ENCODE measurements around the gene DAGLB.
"Not testable (repeated sequence)": the region's sequence is repeated elsewhere in the genome, so short reads cannot be mapped to it uniquely, and the experiment has no call there.

Gene DAGLB

DNA sequence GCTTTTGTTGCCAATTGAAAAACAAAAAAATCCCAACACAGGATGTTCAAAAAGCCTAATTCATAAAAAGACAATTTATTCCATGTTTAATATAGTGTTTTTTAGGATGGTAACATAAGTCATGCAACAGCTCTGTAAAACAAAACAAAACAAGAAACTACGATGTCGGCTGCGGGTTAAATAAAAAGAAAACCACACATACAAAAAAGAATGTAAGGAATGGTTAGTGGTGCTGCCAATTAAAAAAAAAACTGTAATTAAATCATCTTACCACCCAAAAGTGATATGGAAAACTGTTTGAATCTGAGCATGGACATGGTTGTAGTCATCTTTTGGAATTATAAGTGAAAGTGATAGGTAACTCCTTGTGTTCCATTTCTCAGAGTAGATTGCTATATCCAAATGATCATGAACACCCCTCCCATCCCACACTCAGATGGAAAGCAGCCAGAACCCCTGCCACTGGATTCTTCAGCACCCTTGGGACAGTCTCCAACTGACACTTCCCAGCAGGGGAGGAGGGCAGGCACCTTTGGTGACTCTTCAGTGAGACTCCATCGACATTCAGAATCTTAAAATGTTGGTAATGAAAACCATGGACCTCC lies 14.3 kb upstream of the DAGLB start:
- TF ChIP-seq, protein P1, sequence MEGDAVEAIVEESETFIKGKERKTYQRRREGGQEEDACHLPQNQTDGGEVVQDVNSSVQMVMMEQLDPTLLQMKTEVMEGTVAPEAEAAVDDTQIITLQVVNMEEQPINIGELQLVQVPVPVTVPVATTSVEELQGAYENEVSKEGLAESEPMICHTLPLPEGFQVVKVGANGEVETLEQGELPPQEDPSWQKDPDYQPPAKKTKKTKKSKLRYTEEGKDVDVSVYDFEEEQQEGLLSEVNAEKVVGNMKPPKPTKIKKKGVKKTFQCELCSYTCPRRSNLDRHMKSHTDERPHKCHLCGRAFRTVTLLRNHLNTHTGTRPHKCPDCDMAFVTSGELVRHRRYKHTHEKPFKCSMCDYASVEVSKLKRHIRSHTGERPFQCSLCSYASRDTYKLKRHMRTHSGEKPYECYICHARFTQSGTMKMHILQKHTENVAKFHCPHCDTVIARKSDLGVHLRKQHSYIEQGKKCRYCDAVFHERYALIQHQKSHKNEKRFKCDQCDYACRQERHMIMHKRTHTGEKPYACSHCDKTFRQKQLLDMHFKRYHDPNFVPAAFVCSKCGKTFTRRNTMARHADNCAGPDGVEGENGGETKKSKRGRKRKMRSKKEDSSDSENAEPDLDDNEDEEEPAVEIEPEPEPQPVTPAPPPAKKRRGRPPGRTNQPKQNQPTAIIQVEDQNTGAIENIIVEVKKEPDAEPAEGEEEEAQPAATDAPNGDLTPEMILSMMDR (IDR thresholded peaks at IDR 0.05; ENCODE audit: low read depth, low read length) = no peak
- no peak overlapping the region for H3K4me3 ChIP-seq (replicated peaks in 1 of 2; ENCODE audit: low read depth in 2 of 2, low read length in 2 of 2)
- no peak for DNase-seq (ENCODE audit: low read depth in 2 of 2)

- TF ChIP-seq, protein P1 (IDR thresholded peaks at IDR 0.05; ENCODE audit: low read depth, low read length) = no peak
- no peak for DNase-seq (ENCODE audit: low read depth in 2 of 2)
- no peak overlapping the region for H3K4me3 ChIP-seq (replicated peaks in 1 of 2; ENCODE audit: low read depth in 2 of 2, low read length in 2 of 2)
These were observed 13.3 kb upstream of the DAGLB start for GRCh38 chr7:6460990-6461584.

DNA sequence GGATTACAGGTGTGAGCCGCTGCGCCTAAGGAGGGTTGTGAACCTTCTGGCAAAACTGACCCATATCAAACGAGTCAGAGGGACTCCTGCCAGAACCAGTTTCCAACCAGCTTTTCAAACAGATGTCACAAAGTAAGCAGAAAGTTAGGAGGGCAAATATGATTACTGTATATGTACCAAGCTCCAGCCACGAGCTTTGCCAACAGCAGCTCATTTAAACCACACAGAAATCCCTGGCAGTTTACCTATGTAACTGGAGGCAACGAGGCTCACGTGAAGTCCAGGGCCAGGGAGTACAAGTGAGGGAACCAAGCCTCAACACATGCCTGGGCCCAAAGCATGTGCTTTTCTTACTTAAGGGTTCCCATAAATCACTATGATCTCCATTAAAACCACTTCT lies 12.5 kb upstream of the DAGLB start:
- no peak for DNase-seq (ENCODE audit: low read depth in 2 of 2)
- TF ChIP-seq, protein P1 (IDR thresholded peaks at IDR 0.05; ENCODE audit: low read depth, low read length) = no peak
- no peak overlapping the region for H3K4me3 ChIP-seq (replicated peaks in 1 of 2; ENCODE audit: low read depth in 2 of 2, low read length in 2 of 2)

DNA sequence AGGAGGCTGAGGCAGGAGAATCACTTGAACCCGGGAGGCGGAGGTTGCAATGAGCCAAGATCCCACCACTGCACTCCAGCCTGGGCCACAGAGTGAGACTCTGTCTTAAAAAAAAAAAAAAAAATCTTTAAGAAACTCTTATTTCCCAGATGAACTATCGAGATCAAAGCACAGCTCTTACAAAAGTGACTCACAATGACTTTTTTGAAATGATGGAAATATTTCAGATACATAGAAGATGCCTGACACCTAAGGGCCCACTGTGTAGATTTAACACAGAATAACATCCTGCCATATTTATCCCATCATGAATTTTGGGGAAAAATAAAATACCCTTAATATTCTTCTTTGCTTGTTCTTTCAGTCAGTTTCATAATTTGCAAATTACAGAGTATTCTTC lies 10.9 kb upstream of the DAGLB start:
- H3K4me3 ChIP-seq (replicated peaks in 1 of 2; ENCODE audit: low read depth in 2 of 2, low read length in 2 of 2); DNase-seq (ENCODE audit: low read depth in 2 of 2): not testable (repeated sequence)

DNA sequence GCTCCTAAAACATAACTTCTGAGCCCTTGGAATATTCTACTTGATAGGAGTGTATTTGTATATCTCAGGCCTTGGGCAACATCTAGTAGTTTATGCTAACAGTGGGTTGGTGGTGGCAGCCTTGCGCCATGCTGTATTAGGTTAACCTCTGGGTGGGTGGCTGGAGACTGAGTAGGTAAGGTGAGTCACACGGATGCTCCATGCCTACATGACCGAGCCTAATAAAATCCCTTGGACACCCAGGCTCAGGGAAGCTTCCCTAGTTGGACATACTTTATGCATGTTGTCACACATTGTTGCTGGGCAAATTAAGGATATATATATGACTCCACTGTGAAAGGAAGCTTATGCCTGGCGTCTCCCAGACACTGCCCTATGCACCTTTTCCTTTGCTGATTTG lies 6.0 kb upstream of the DAGLB start:
- peak; percentile 36 to 84 for DNase-seq (ENCODE audit: low read depth in 2 of 2)
- TF ChIP-seq, protein P1 (IDR thresholded peaks at IDR 0.05; ENCODE audit: low read depth, low read length) = no peak
- no peak overlapping the region for H3K4me3 ChIP-seq (replicated peaks in 1 of 2; ENCODE audit: low read depth in 2 of 2, low read length in 2 of 2)

- no peak for DNase-seq (ENCODE audit: low read depth in 2 of 2)
- H3K4me3 ChIP-seq (replicated peaks in 1 of 2; ENCODE audit: low read depth in 2 of 2, low read length in 2 of 2) = no peak overlapping the region
- TF ChIP-seq, protein P1 (IDR thresholded peaks at IDR 0.05; ENCODE audit: low read depth, low read length) = no peak
These were observed 3.5 kb upstream of the DAGLB start for GRCh38 chr7:6451224-6451705.

DNA sequence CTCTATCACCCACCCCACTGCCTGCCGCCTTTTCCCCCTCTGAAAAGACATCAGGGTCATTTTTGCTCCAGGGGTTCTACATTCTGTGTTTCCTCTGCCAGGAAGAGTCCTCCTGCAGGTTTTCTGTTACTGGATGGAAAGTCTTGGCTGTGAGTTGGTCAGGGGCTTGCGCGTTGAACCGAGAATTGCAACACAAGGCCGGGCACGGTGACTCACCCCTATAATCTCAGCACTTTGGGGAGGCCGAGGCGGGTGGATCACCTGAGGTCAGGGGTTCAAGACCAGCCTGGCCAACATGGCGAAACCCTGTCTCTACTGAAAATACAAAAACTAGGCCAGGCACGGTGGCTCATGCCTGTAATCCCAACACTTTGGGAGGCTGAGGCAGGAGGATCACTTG lies 2.8 kb upstream of the DAGLB start:
- H3K4me3 ChIP-seq (replicated peaks in 1 of 2; ENCODE audit: low read depth in 2 of 2, low read length in 2 of 2) = not testable (repeated sequence)
- peak in 1 of 2 donors; percentile 38 for DNase-seq (ENCODE audit: low read depth in 2 of 2)

GRCh38 chr7:6449884-6450283 lies 2.1 kb upstream of the DAGLB start:
- DNase-seq (ENCODE audit: low read depth in 2 of 2) = peak; percentile 62 to 63

More at GRCh38 chr7:6449884-6450283, 2.1 kb upstream of the DAGLB start:
- not testable (repeated sequence) for H3K4me3 ChIP-seq (replicated peaks in 1 of 2; ENCODE audit: low read depth in 2 of 2, low read length in 2 of 2)

All from cardiac fibroblast (primary cell).